Vagina (tissue), 2 donors: ENCODE results near the gene SOCS3.

Source experiments
- CTCF ChIP-seq, 3 experiments: fragments of 450-650 bp in 2 of 3; fragments of 200-600 bp in 1 of 3; sonication (generic) in 1 of 3; IDR thresholded peaks; one replicate each; pipeline ENCODE4 v1.5.1; 2017 to 2019; ENCODE audit warnings: antibody characterized with exemption in 3 of 3, mild to moderate bottlenecking in 2 of 3, moderate library complexity in 2 of 3
- POLR2AphosphoS5 ChIP-seq, 2 donors: sonication (generic); formaldehyde crosslinking; IDR thresholded peaks; one replicate each; pipeline ENCODE4 v1.9.0; 2017; ENCODE audit warnings: antibody characterized with exemption in 2 of 2, mild to moderate bottlenecking in 2 of 2, low read depth in 1 of 2; ENCODE audit not compliant: insufficient read depth in 1 of 2

- TF ChIP-seq CTCF (IDR thresholded peaks at IDR 0.05) (no peak), POLR2AphosphoS5 (IDR thresholded peaks at IDR 0.05; ENCODE audit: insufficient read depth in 1 of 2, low read depth in 1 of 2) (no peak)
These were observed 14.9 kb upstream of the SOCS3 start for GRCh38 chr17:78374631-78375274.
